GM21367 (cell line): Measurements from ENCODE around the gene BIRC5.

Experiments used
- ATAC-seq: cut with Tn5 transposase; IDR thresholded peaks from one replicate; pipeline ENCODE4 v1.9.1; 2021; ENCODE audit not compliant: unreplicated experiment

Gene BIRC5

GRCh38 chr17:78183916-78184315 is 30.1 kb upstream of the BIRC5 start:
- no peak for ATAC-seq

GRCh38 chr17:78184351-78184750 is 29.7 kb upstream of the BIRC5 start:
- no peak for ATAC-seq

- ATAC-seq = no peak
Measured at GRCh38 chr17:78184868-78185267, 29.2 kb upstream of the BIRC5 start.

GRCh38 chr17:78185981-78186691 is 27.9 kb upstream of the BIRC5 start:
- no peak for ATAC-seq

GRCh38 chr17:78186692-78187595 is 27.1 kb upstream of the BIRC5 start, which contains the start of the genes AFMID and TK1:
TSS of gene AFMID (plus strand) at chr17:78187362. CDS start at chr17:78187371, 9 bp downstream.
TSS of gene TK1 (minus strand) at chr17:78187052. CDS start at chr17:78186994, 58 bp downstream.
- peak; percentile 76 for ATAC-seq

- no peak for ATAC-seq
Measured at GRCh38 chr17:78196716-78197115, 17.3 kb upstream of the BIRC5 start.

- no peak for ATAC-seq
Measured at GRCh38 chr17:78197147-78197832, 16.8 kb upstream of the BIRC5 start.

- ATAC-seq = no peak
Measured at GRCh38 chr17:78200451-78200850, 13.6 kb upstream of the BIRC5 start.

- no peak for ATAC-seq
Measured at GRCh38 chr17:78202666-78203065, 11.4 kb upstream of the BIRC5 start.

GRCh38 chr17:78204387-78205123 is 9.5 kb upstream of the BIRC5 start:
- ATAC-seq = no peak

GRCh38 chr17:78205124-78205775 is 8.8 kb upstream of the BIRC5 start:
- ATAC-seq = no peak

GRCh38 chr17:78206298-78206697 is 7.8 kb upstream of the BIRC5 start:
- ATAC-seq = no peak

- no peak for ATAC-seq
Measured at GRCh38 chr17:78208486-78208885, 5.6 kb upstream of the BIRC5 start.

GRCh38 chr17:78210111-78210510 is 3.9 kb upstream of the BIRC5 start:
- ATAC-seq = no peak

GRCh38 chr17:78211032-78211431 is 3.0 kb upstream of the BIRC5 start:
- ATAC-seq = no peak

GRCh38 chr17:78214706-78215061 is 631 bp downstream of the BIRC5 start:
- no peak for ATAC-seq

- ATAC-seq = no peak
Measured at GRCh38 chr17:78219396-78220150, 5.5 kb downstream of the BIRC5 start.

GRCh38 chr17:78223061-78223460 is 9.0 kb downstream of the BIRC5 start:
- no peak for ATAC-seq

- ATAC-seq = no peak
Measured at GRCh38 chr17:78223765-78224164, 9.7 kb downstream of the BIRC5 start.
